GM21619 (cell line): ENCODE measurements around the gene INTS11.
"Not testable (repeated sequence)": the region's sequence is repeated elsewhere in the genome, so short reads cannot be mapped to it uniquely, and the experiment has no call there.

Source experiments
- ATAC-seq: cut with Tn5 transposase; IDR thresholded peaks from one replicate; pipeline ENCODE4 v1.9.1; 2021; ENCODE audit not compliant: unreplicated experiment

Gene INTS11

GRCh38 chr1:1324524-1325287 lies at the start of gene INTS11, which contains the start of gene CPTP:
Gene INTS11 (minus strand): TSS chr1:1324660. CDS start chr1:1324608, 52 bp downstream.
Gene CPTP (plus strand): TSS chr1:1324802. CDS start chr1:1326911, 2,109 bp downstream.
- peak; percentile 67 for ATAC-seq

- no peak for ATAC-seq
Measured at GRCh38 chr1:1373815-1374588, 49.5 kb upstream of the INTS11 start.

- no peak for ATAC-seq
Measured at GRCh38 chr1:1373051-1373814, 48.8 kb upstream of the INTS11 start.

GRCh38 chr1:1371746-1372711 lies 47.6 kb upstream of the INTS11 start:
- peak; percentile 18 for ATAC-seq

- ATAC-seq = no peak
Measured at GRCh38 chr1:1371364-1371745, 46.9 kb upstream of the INTS11 start.

- no peak for ATAC-seq
Measured at GRCh38 chr1:1370771-1371300, 46.4 kb upstream of the INTS11 start.

GRCh38 chr1:1370094-1370493 lies 45.6 kb upstream of the INTS11 start:
- ATAC-seq = not testable (repeated sequence)

- ATAC-seq = no peak
Measured at GRCh38 chr1:1367315-1367714, 42.9 kb upstream of the INTS11 start.

GRCh38 chr1:1366699-1367066 lies 42.2 kb upstream of the INTS11 start:
- no peak for ATAC-seq

GRCh38 chr1:1365875-1366698 lies 41.6 kb upstream of the INTS11 start:
- no peak for ATAC-seq

GRCh38 chr1:1364266-1364665 lies 39.8 kb upstream of the INTS11 start:
- no peak for ATAC-seq

- ATAC-seq = no peak
Measured at GRCh38 chr1:1361982-1362423, 37.5 kb upstream of the INTS11 start.

- no peak for ATAC-seq
Measured at GRCh38 chr1:1361233-1361981, 36.9 kb upstream of the INTS11 start.

GRCh38 chr1:1360506-1361169 lies 36.2 kb upstream of the INTS11 start:
- no peak for ATAC-seq

GRCh38 chr1:1359664-1360468 lies 35.4 kb upstream of the INTS11 start:
- ATAC-seq = no peak

GRCh38 chr1:1359308-1359663 lies 34.8 kb upstream of the INTS11 start:
- ATAC-seq = no peak
